Mucosa of descending colon (tissue), 3 donors: ENCODE measurements around the gene TNK1. TPM values are rescaled to one million over a fixed set of nuclear protein-coding genes. Genes with fewer than 3 reads are reported as not detected.

Experiments used
- ATAC-seq: fragments of 200-7000 bp; cut with Tn5 transposase; one replicate; pipeline ENCODE4 v1.9.1; 2020; ENCODE audit warnings: mild to moderate bottlenecking, moderate library complexity
- DNase-seq, 3 donors: peaks; one replicate each; pipeline ENCODE4 v3.0.0-alpha.2; 2020
- H3K36me3 ChIP-seq: fragments of 200-600 bp; one replicate; pipeline ENCODE4 v1.8.0; 2021; ENCODE audit warnings: low read depth, mild to moderate bottlenecking
- H3K4me1 ChIP-seq: fragments of 200-600 bp; one replicate; pipeline ENCODE4 v1.8.0; 2021; ENCODE audit warnings: low read depth, mild to moderate bottlenecking
- H3K4me3 ChIP-seq: fragments of 200-600 bp; one replicate; pipeline ENCODE4 v1.8.0; 2021; ENCODE audit warnings: mild to moderate bottlenecking
- H3K9me3 ChIP-seq: fragments of 200-600 bp; one replicate; pipeline ENCODE4 v1.8.0; 2021; ENCODE audit warnings: mild to moderate bottlenecking
- intact Hi-C, 2 donors: fragments of 100-400 bp; cut with DNase I in 1 of 2; cut with micrococcal nuclease in 1 of 2; formaldehyde crosslinking; loops; one replicate each; pipeline versions ENCODE4 v1.11.0 to v1.11.1; 2022; cut with DNase I, micrococcal nuclease
- total RNA-seq, 3 donors: library from RNA; stranded (reverse); fragmentation: NEBNext Ultra II Directional in 2 of 3; extraction: Animal tissue kit (Norgen Biotek cat#: 25700) in 2 of 3; gene quantifications; one replicate each; pipeline versions ENCODE4 v1.2.1 to v1.2.4, GENCODE V29; 2021 to 2023
- TF ChIP-seq, protein P1 (sequence below): fragments of 200-600 bp; IDR thresholded peaks from one replicate; pipeline ENCODE4 v1.8.0; 2022; ENCODE audit warnings: antibody characterized with exemption, mild to moderate bottlenecking
- donor health status: DM: no; HTN: no; CAD: no; lungs with moderate emphysema.
- donor health status: DM: no; HTN: no; CAD: no.
- donor health status: DM: no; HTN: yes; CAD: no.

TNK1 gene
- total RNA-seq, 3 donors from 2014 or later = 16.4 to 29.5 (median 20.7) TPM

- intact Hi-C loops = no loop called here
- peak; percentile 59 for ATAC-seq
- TF ChIP-seq, protein P1, sequence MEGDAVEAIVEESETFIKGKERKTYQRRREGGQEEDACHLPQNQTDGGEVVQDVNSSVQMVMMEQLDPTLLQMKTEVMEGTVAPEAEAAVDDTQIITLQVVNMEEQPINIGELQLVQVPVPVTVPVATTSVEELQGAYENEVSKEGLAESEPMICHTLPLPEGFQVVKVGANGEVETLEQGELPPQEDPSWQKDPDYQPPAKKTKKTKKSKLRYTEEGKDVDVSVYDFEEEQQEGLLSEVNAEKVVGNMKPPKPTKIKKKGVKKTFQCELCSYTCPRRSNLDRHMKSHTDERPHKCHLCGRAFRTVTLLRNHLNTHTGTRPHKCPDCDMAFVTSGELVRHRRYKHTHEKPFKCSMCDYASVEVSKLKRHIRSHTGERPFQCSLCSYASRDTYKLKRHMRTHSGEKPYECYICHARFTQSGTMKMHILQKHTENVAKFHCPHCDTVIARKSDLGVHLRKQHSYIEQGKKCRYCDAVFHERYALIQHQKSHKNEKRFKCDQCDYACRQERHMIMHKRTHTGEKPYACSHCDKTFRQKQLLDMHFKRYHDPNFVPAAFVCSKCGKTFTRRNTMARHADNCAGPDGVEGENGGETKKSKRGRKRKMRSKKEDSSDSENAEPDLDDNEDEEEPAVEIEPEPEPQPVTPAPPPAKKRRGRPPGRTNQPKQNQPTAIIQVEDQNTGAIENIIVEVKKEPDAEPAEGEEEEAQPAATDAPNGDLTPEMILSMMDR = no peak
Measured at GRCh38 chr17:7383742-7384488, 3.0 kb downstream of the TNK1 start.

DNA sequence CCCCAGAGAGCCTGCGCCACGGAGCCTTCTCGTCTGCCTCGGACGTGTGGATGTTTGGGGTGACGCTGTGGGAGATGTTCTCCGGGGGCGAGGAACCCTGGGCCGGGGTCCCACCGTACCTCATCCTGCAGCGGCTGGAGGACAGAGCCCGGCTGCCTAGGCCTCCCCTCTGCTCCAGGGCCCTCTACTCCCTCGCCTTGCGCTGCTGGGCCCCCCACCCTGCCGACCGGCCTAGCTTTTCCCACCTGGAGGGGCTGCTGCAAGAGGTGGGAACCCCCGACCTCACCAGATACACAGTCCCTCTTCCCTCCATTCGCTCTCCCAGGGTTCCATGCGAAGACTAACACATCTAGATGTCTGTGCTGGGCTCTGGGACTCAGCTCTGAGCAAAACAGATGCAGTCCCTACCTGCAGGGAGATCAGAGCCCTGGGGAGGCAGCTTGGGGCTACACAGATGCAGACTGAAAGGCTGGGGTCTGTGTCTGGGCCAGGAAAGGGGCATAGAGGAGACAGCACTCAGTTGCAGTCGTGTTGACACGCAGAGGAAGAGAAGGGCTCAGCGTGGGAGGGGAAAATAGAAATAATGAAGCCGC, 3.7 kb downstream of the TNK1 start:
- Histone ChIP-seq H3K4me3 (no peak overlapping the region), H3K9me3 (no peaks in the 10 kb centered on the region), H3K4me1 (peaks cover 7% of the 10 kb centered on the region), H3K36me3 (no peaks in the 10 kb centered on the region)
- TF ChIP-seq, protein P1 = no peak
- no peak for DNase-seq
- intact Hi-C loops = no loop called here
- no peak for ATAC-seq

More at GRCh38 chr17:7383742-7384488, 3.0 kb downstream of the TNK1 start:
- peak; percentile 50 to 76 (median 68) for DNase-seq
- Histone ChIP-seq H3K4me3 (no peak overlapping the region), H3K9me3 (no peaks in the 10 kb centered on the region), H3K36me3 (no peaks in the 10 kb centered on the region), H3K4me1 (peaks cover 7% of the 10 kb centered on the region)

DNA sequence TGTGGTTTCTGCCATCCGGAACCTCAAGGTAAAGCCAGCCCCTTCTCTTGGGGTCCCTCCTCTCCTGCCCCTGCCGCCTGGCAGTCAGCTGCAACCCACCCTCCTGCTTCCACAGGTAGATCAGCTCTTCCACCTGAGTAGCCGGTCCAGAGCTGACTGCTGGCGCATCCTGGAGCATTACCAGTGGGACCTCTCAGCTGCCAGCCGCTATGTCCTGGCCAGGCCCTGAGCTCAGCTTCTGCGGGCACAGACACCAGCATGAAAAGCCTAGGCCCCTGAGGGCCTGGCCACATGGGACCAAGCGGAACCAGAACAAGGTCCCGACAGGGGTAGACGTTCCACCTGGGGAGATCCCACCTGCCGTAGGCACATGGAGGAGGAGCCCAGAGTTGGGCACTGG, 8.0 kb downstream of the TNK1 start:
- DNase-seq (no peak), ATAC-seq (no peak)
- Histone ChIP-seq H3K9me3 (no peaks in the 10 kb centered on the region), H3K4me3 (no peak overlapping the region), H3K36me3 (no peaks in the 10 kb centered on the region), H3K4me1 (peaks cover 8% of the 10 kb centered on the region)
- intact Hi-C loops = no loop called here
- TF ChIP-seq, protein P1 = no peak

DNA sequence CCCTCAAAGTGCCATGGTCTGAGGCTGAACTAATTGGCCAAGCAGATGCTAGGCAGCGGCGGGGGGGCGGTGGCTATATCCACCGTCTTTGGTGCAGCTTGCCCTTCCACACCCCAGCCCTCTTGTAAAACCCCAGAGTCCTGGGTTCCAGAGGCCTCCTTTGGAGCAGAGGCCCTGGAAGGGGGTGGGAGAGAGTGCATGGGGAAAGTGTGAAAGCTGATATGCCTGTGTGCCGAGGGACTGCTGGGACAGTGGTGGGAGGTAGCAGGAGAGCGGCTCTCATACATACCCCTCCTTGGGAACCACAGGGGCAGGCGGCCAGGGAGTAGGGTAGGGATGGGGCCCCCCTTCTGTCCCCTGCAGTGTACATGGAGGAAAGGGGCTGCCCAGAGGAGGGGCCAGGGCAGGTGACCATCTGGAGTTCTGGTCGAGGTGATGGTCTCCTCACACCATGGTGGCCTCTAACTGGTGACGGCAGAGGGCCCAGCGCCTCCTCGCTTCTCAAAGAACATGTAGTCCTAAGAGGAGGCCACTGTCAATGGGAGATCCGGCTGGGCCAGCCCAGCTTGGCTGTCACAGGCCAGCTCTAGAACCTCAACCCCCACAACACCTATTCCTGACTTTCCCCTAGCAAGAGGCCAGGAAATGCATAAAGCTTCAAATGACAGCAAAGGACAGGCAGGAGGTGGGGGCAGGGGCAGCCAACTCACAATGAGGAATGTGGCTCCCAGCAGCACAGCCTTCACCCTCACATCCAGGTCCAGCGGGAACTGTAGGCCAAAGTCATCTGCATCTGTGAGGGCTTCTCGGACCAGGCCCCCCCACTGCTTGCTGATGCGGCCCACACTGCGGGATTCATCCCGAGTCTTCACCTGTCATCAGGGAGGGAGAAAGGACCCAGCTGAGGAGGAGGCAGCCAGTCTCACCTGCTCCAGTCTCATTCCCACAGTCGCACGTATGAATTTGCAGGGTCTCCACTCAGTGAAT, 9.3 kb downstream of the TNK1 start:
- Histone ChIP-seq H3K4me1 (peaks cover 8% of the 10 kb centered on the region), H3K9me3 (no peaks in the 10 kb centered on the region), H3K4me3 (no peak overlapping the region), H3K36me3 (no peaks in the 10 kb centered on the region)
- intact Hi-C loops = no loop called here
- no peak for DNase-seq
- TF ChIP-seq, protein P1 = no peak
- ATAC-seq = no peak

- Histone ChIP-seq H3K9me3 (no peaks in the 10 kb centered on the region), H3K4me1 (peaks cover 8% of the 10 kb centered on the region), H3K4me3 (no peak overlapping the region), H3K36me3 (no peaks in the 10 kb centered on the region)
- ATAC-seq (no peak), DNase-seq (no peak)
- TF ChIP-seq, protein P1 = no peak
- intact Hi-C loops = no loop called here
Measured at GRCh38 chr17:7391307-7391706, 10.4 kb downstream of the TNK1 start.
